IPS DF 4.7 (cell line): ENCODE results near the gene TMC5.
"Not testable (repeated sequence)": the region's sequence is repeated elsewhere in the genome, so short reads cannot be mapped to it uniquely, and the experiment has no call there.

Experiments used
- DNase-seq: peaks from one replicate; pipeline ENCODE4 v3.0.0-alpha.2; 2013; ENCODE audit warnings: low spot score; ENCODE audit errors: extremely low read depth

The TMC5 gene

DNA sequence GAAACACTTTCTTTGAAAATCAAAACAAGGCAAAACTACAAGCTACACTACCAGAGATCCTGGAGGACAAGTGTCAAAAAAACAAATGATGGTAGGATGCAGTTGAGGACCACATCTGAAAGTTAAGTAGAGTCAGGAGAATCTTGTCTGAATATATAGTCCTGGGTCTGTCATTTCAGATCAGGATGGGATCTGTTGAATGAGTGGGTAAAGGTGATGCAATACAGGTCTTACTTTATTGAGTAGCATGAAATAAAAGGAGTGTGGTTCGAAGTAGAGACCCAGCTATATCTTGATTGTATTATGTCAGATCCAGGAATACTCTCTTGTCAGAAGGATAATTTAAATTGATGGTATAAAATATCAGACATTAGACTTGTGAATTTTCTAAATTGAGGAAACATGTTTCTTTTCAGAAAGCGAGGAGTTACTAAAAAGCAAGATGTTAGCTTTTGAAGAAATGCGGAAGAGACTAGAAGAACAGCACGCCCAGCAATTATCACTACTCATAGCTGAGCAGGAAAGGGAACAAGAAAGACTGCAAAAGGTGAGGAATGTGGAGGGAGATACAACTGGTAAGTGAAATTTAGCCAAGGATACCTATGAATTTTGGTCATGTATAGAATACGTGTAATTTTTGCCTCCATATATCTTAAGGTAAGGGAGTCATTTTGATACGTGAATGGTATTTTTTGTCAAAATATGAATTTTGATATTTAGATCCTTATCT is 122.7 kb downstream of the TMC5 start:
- no peak for DNase-seq

GRCh38 chr16:19542138-19542821 is 124.6 kb downstream of the TMC5 start:
- DNase-seq, result no peak

GRCh38 chr16:19543278-19543996 is 125.8 kb downstream of the TMC5 start:
- DNase-seq, result not testable (repeated sequence)

GRCh38 chr16:19548144-19548543 is 130.5 kb downstream of the TMC5 start:
- no peak for DNase-seq
